Hepatocyte (in vitro differentiated cells): ENCODE data around the gene TTN. TPM values are rescaled to one million over a fixed set of nuclear protein-coding genes. Genes with fewer than 3 reads are reported as not detected.
A peak's percentile ranks its signal among the peaks of the same experiment; 100 is the strongest.

Experiments
- DNase-seq: peaks from one replicate; pipeline ENCODE4 v3.0.0-alpha.2; 2016; ENCODE audit warnings: low spot score
- H2AFZ ChIP-seq: fragments of 200-600 bp; sonication (generic); 2 replicates; pipeline ENCODE4 v1.6.0; 2016; ENCODE audit warnings: antibody characterized with exemption, mild to moderate bottlenecking
- H3K27ac ChIP-seq: fragments of 200-600 bp; sonication (generic); 2 replicates; pipeline ENCODE4 v1.5.1; 2016; ENCODE audit warnings: mild to moderate bottlenecking
- H3K27me3 ChIP-seq: fragments of 200-600 bp; sonication (generic); 2 replicates; pipeline ENCODE4 v1.6.1; 2016
- H3K36me3 ChIP-seq: fragments of 200-600 bp; sonication (generic); replicated peaks from 2 replicates; pipeline ENCODE4 v1.5.1; 2016; ENCODE audit warnings: low read depth; ENCODE audit not compliant: insufficient read depth
- H3K4me1 ChIP-seq: fragments of 200-600 bp; sonication (generic); 2 replicates; pipeline ENCODE4 v1.5.1; 2016; ENCODE audit warnings: mild to moderate bottlenecking, moderate library complexity; ENCODE audit not compliant: insufficient read depth
- H3K4me2 ChIP-seq: fragments of 200-600 bp; sonication (generic); 2 replicates; pipeline ENCODE4 v1.6.0; 2016
- H3K4me3 ChIP-seq: fragments of 200-600 bp; sonication (generic); 2 replicates; pipeline ENCODE4 v1.5.1; 2016; ENCODE audit warnings: mild to moderate bottlenecking
- H3K79me2 ChIP-seq: fragments of 200-600 bp; sonication (generic); 2 replicates; pipeline ENCODE4 v1.6.0; 2017; ENCODE audit warnings: mild to moderate bottlenecking
- H3K9me2 ChIP-seq: fragments of 200-600 bp; sonication (generic); replicated peaks from 2 replicates; pipeline ENCODE4 v1.6.0; 2017; ENCODE audit warnings: mild to moderate bottlenecking; ENCODE audit not compliant: insufficient read depth
- H3K9me3 ChIP-seq: fragments of 200-600 bp; sonication (generic); 2 replicates; pipeline ENCODE4 v1.5.1; 2016; ENCODE audit warnings: low read depth, mild to moderate bottlenecking
- H4K20me1 ChIP-seq: fragments of 200-600 bp; sonication (generic); 2 replicates; pipeline ENCODE4 v1.6.0; 2016; ENCODE audit warnings: mild to moderate bottlenecking; ENCODE audit not compliant: insufficient read depth, poor library complexity, severe bottlenecking
- EZH2 ChIP-seq: fragments of 200-600 bp; sonication (generic); IDR thresholded peaks from 2 replicates; pipeline ENCODE4 v1.6.1; 2016; ENCODE audit warnings: antibody characterized with exemption, mild to moderate bottlenecking, borderline replicate concordance
- EZH2phosphoT487 ChIP-seq: fragments of 200-600 bp; sonication (generic); IDR thresholded peaks from one replicate; pipeline ENCODE4 v1.6.1; 2018; ENCODE audit warnings: antibody characterized with exemption, mild to moderate bottlenecking, low read depth, moderate library complexity; ENCODE audit not compliant: unreplicated experiment, severe bottlenecking
- WGBS: methylation state at CpG from one replicate; pipeline ENCODE4 v1.1.6; 2016; ENCODE audit warnings: low lambda C conversion rate; ENCODE audit errors: missing lambda C conversion rate; 5-methylcytosine and 5-hydroxymethylcytosine counted together
- polyA plus RNA-seq: library from polyadenylated mRNA; unstranded; fragments of >200 nt; fragmentation: Nextera tagmentation; extraction: Ambion mirVana; gene quantifications from 2 replicates; pipeline ENCODE4 v1.2.1, GENCODE V29; 2016
- total RNA-seq: library from RNA; depleted of rRNA; stranded (reverse); fragments of >200 nt; gene quantifications from 2 replicates; pipeline ENCODE4 v1.2.3, GENCODE V29; 2014
- TF ChIP-seq, protein P1 (sequence below): fragments of 200-600 bp; sonication (generic); IDR thresholded peaks from 2 replicates; pipeline ENCODE4 v1.5.1; 2016; ENCODE audit warnings: antibody characterized with exemption, mild to moderate bottlenecking; ENCODE audit not compliant: poor library complexity

TTN gene
- total and polyA plus RNA-seq, 2 experiments from 2014 or later = 5.4 to 6.4 TPM

DNA sequence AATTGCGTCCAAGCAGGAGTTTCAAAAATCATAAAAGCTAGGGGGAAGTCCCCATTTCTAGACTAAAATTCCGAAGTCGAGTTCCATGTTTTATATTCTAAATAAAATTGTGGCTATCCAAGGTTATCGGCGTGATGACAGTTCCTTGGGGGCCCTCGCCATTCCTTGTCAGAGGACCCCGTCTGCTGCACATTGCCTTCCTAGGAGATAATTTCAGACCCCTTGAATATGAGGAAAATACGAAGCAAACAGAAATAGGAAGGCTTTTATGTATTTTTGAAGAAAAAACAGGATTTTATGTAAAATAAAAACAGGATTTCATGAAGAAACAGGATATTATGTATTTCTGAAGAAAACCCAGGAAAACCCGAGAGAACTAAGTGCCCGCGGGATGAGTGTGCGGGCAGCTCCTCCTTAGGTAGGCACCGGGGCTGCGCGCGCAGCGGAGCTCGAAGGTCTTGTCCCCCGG is 327.4 kb downstream of the TTN start:
- Histone ChIP-seq H3K9me3 (no peaks in the 10 kb centered on the region), H3K36me3 (no peaks in the 10 kb centered on the region), H3K4me3 (peak overlapping the region; percentile 34), H4K20me1 (peaks cover 26% of the 10 kb centered on the region), H3K4me2 (peak overlapping the region; percentile 83), H3K27me3 (no peaks in the 10 kb centered on the region), H3K27ac (peak overlapping the region; percentile 98), H2AFZ (peak overlapping the region; percentile 98), H3K79me2 (peaks cover 69% of the 10 kb centered on the region), H3K9me2 (no peaks in the 10 kb centered on the region), H3K4me1 (peaks cover 28% of the 10 kb centered on the region)
- TF ChIP-seq EZH2 (no peak), EZH2phosphoT487 (no peak)
- TF ChIP-seq, protein P1, sequence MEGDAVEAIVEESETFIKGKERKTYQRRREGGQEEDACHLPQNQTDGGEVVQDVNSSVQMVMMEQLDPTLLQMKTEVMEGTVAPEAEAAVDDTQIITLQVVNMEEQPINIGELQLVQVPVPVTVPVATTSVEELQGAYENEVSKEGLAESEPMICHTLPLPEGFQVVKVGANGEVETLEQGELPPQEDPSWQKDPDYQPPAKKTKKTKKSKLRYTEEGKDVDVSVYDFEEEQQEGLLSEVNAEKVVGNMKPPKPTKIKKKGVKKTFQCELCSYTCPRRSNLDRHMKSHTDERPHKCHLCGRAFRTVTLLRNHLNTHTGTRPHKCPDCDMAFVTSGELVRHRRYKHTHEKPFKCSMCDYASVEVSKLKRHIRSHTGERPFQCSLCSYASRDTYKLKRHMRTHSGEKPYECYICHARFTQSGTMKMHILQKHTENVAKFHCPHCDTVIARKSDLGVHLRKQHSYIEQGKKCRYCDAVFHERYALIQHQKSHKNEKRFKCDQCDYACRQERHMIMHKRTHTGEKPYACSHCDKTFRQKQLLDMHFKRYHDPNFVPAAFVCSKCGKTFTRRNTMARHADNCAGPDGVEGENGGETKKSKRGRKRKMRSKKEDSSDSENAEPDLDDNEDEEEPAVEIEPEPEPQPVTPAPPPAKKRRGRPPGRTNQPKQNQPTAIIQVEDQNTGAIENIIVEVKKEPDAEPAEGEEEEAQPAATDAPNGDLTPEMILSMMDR = no peak
- no peak for DNase-seq
- WGBS = 34% methylated on average over 19 of the region's 19 CpGs

DNA sequence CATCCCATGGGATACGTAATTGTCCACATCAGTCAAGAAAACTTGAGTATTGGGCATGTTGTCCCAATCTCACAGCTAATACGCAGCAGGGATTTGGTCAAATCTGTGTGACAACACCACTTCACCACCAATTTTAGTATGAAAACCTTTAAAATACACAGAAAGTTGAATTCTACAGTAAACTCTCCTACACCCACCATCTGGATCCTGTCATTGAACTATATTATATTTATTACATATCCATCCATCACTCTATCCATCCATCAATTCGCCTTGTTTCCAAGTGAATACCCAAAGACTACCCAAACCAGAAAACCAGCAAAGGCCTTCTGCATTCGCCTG is 328.0 kb downstream of the TTN start:
- Histone ChIP-seq H2AFZ (peak overlapping the region; percentile 98), H3K36me3 (no peaks in the 10 kb centered on the region), H3K79me2 (peaks cover 64% of the 10 kb centered on the region), H3K27ac (peak overlapping the region; percentile 98), H3K9me2 (no peaks in the 10 kb centered on the region), H3K9me3 (no peaks in the 10 kb centered on the region), H3K4me1 (peaks cover 23% of the 10 kb centered on the region), H3K4me3 (no peak overlapping the region), H3K27me3 (no peaks in the 10 kb centered on the region), H3K4me2 (peak overlapping the region; percentile 83), H4K20me1 (peaks cover 26% of the 10 kb centered on the region)
- DNase-seq = no peak
- WGBS = 70% methylated on average over 4 of the region's 4 CpGs
- TF ChIP-seq, protein P1 = no peak
- TF ChIP-seq EZH2 = no peak

DNA sequence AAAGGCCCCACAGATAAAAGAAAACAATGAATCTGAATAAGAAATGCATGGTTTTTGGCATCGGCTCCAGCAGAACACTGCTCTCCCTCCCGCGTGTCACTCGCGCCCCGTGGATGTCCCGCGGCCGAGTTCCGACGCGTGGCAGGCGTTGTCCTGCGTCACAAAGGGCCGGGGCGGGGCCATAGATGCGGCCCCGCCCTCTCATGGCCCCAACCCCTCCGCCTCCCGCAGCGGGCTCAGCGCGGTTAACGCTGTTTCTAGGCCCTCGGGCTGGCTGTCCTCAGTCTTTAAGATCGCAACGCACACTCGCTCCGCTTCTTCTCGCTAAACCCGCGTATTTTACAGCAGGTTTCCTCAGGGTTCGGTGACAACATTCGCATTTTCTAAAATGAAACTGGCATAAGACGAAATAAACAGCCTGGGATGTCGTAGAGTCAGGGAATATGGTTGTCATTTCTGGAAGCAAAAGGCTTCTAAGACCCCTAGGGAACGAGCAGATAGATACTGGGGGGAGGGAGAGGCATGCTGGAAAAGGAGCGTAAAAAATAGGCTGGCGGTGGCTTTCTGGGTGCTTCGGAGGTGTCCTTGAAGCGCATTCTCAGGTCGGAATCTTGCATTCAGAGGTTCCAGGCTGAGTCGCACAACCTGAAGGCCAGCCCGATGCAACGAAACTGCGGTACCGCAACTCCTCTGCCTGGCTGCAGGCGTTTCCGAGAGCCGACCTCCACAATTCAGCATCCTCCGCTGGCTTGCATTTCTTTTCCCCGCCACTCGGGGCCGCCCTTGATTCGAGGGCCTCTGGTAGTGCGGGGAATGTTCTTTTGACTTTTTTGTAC is 328.6 kb downstream of the TTN start, which contains the start of gene FKBP7:
FKBP7 (minus strand) TSS at position 162 of the 836 bp plus-strand sequence; CDS start at position 61, 101 bp downstream.
- H3K79me2 ChIP-seq = peaks cover 58% of the 10 kb centered on the region
- H3K27ac ChIP-seq = peak within 1 kb of the TSS; percentile 98
- H2AFZ ChIP-seq = peak within 1 kb of the TSS; percentile 98
- whole genome bisulfite sequencing = 2% methylated on average over 56 of the region's 56 CpGs
- H3K9me3 ChIP-seq = no peaks in the 10 kb centered on the region
- DNase-seq = peak; percentile 92
- peak within 1 kb of the TSS; percentile 84 for H3K4me3 ChIP-seq
- no peaks in the 10 kb centered on the region for H3K9me2 ChIP-seq
- peaks cover 20% of the 10 kb centered on the region for H3K4me1 ChIP-seq
- H3K4me2 ChIP-seq = peak within 1 kb of the TSS; percentile 83
- H3K27me3 ChIP-seq = no peaks in the 10 kb centered on the region
- TF ChIP-seq, protein P1 = peak; percentile 64
- no peak for TF ChIP-seq EZH2
- peaks cover 22% of the 10 kb centered on the region for H4K20me1 ChIP-seq
- no peaks in the 10 kb centered on the region for H3K36me3 ChIP-seq
